ENCODE results near the gene DNMT3L. TPM values are rescaled to one million over a fixed set of nuclear protein-coding genes. Genes with fewer than 3 reads are reported as not detected.
"Not testable (repeated sequence)": the region's sequence is repeated elsewhere in the genome, so short reads cannot be mapped to it uniquely, and the experiment has no call there.

Gene DNMT3L
- total RNA-seq, 1 donor from 2014 or later = not detected

- no peak overlapping the region for H3K27ac Mint-ChIP-seq (ENCODE audit: unreplicated experiment)
- no peaks in the 10 kb centered on the region for H3K9me3 ChIP-seq (ENCODE audit: insufficient read depth, low read depth, low read length)
- no peak overlapping the region for H3K4me3 Mint-ChIP-seq (ENCODE audit: unreplicated experiment)
- no peaks in the 10 kb centered on the region for H3K27me3 ChIP-seq (ENCODE audit: insufficient read depth, low read length)
- TF ChIP-seq, protein P1, sequence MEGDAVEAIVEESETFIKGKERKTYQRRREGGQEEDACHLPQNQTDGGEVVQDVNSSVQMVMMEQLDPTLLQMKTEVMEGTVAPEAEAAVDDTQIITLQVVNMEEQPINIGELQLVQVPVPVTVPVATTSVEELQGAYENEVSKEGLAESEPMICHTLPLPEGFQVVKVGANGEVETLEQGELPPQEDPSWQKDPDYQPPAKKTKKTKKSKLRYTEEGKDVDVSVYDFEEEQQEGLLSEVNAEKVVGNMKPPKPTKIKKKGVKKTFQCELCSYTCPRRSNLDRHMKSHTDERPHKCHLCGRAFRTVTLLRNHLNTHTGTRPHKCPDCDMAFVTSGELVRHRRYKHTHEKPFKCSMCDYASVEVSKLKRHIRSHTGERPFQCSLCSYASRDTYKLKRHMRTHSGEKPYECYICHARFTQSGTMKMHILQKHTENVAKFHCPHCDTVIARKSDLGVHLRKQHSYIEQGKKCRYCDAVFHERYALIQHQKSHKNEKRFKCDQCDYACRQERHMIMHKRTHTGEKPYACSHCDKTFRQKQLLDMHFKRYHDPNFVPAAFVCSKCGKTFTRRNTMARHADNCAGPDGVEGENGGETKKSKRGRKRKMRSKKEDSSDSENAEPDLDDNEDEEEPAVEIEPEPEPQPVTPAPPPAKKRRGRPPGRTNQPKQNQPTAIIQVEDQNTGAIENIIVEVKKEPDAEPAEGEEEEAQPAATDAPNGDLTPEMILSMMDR (IDR thresholded peaks at IDR 0.05; ENCODE audit: insufficient read depth, low read depth, low read length) = no peak
- TF ChIP-seq EZH2 (IDR thresholded peaks at IDR 0.05; ENCODE audit: insufficient read depth, low read length) = no peak
- no peak for DNase-seq (ENCODE audit: low read depth)
- H3K4me1 Mint-ChIP-seq (ENCODE audit: low read depth, unreplicated experiment) = peaks cover 19% of the 10 kb centered on the region
- H3K4me2 ChIP-seq (ENCODE audit: low read length) = no peak overlapping the region
- no peak overlapping the region for H3K9ac ChIP-seq (ENCODE audit: low read length)
- H3K4me3 ChIP-seq (ENCODE audit: insufficient read depth, low read depth, low read length) = no peak overlapping the region
- no peaks in the 10 kb centered on the region for H3K9me3 Mint-ChIP-seq (ENCODE audit: unreplicated experiment)
- H3K27me3 Mint-ChIP-seq (ENCODE audit: low read depth, unreplicated experiment) = no peaks in the 10 kb centered on the region
- H3K36me3 ChIP-seq (ENCODE audit: insufficient read depth, low read length) = no peaks in the 10 kb centered on the region
- H2AFZ ChIP-seq (ENCODE audit: low read depth, low read length) = no peak overlapping the region
- H3K79me2 ChIP-seq (ENCODE audit: insufficient read depth, low read length) = peaks cover 44% of the 10 kb centered on the region
- peaks cover 13% of the 10 kb centered on the region for H3K4me1 ChIP-seq (ENCODE audit: insufficient read depth, low read length)
- no peak overlapping the region for H3K27ac ChIP-seq (ENCODE audit: low read depth, low read length)
- FAIRE-seq = no peak
- H4K20me1 ChIP-seq (ENCODE audit: insufficient read depth, low read length) = peaks cover 68% of the 10 kb centered on the region
- H3K36me3 Mint-ChIP-seq (ENCODE audit: low read depth, unreplicated experiment) = peaks cover 3% of the 10 kb centered on the region
These were observed 42.4 kb upstream of the DNMT3L start for GRCh38 chr21:44304011-44304616.

DNA sequence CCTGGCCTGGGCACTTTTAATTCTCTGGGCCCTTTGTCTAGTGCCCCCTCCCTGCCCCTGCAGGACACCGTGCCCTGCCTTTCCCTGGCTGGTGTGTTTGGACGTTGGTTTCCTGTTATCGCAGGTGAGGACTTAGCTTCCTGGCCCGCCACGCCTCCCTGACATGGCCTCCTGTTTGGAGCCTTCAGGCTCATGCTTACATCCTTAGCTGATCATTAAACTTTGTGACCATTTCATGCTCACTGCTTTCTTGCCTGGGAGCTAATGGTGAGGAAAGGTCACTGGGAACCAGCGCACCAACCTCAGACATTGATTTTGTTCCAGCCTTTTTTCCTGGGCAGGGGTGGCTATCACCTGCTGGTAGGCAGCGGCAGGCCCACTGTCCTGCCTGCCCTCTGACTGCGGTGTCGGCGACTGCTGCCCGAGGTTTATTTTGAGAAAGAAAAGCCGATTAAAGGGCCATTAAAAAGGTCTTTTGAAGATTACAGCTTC is 41.8 kb upstream of the DNMT3L start:
- no peaks in the 10 kb centered on the region for H3K36me3 ChIP-seq (ENCODE audit: insufficient read depth, low read length)
- FAIRE-seq = no peak
- H3K36me3 Mint-ChIP-seq (ENCODE audit: low read depth, unreplicated experiment) = peaks cover 3% of the 10 kb centered on the region
- no peak overlapping the region for H3K4me2 ChIP-seq (ENCODE audit: low read length)
- no peak overlapping the region for H3K4me3 ChIP-seq (ENCODE audit: insufficient read depth, low read depth, low read length)
- peaks cover 13% of the 10 kb centered on the region for H3K4me1 ChIP-seq (ENCODE audit: insufficient read depth, low read length)
- H4K20me1 ChIP-seq (ENCODE audit: insufficient read depth, low read length) = peaks cover 63% of the 10 kb centered on the region
- H3K9ac ChIP-seq (ENCODE audit: low read length) = no peak overlapping the region
- DNase-seq (ENCODE audit: low read depth) = no peak
- peaks cover 44% of the 10 kb centered on the region for H3K79me2 ChIP-seq (ENCODE audit: insufficient read depth, low read length)
- no peak overlapping the region for H3K4me3 Mint-ChIP-seq (ENCODE audit: unreplicated experiment)
- peaks cover 19% of the 10 kb centered on the region for H3K4me1 Mint-ChIP-seq (ENCODE audit: low read depth, unreplicated experiment)
- H2AFZ ChIP-seq (ENCODE audit: low read depth, low read length) = no peak overlapping the region
- H3K27ac ChIP-seq (ENCODE audit: low read depth, low read length) = no peak overlapping the region
- H3K27me3 ChIP-seq (ENCODE audit: insufficient read depth, low read length) = no peaks in the 10 kb centered on the region
- no peaks in the 10 kb centered on the region for H3K27me3 Mint-ChIP-seq (ENCODE audit: low read depth, unreplicated experiment)
- TF ChIP-seq, protein P1 (IDR thresholded peaks at IDR 0.05; ENCODE audit: insufficient read depth, low read depth, low read length) = no peak
- TF ChIP-seq EZH2 (IDR thresholded peaks at IDR 0.05; ENCODE audit: insufficient read depth, low read length) = no peak
- H3K27ac Mint-ChIP-seq (ENCODE audit: unreplicated experiment) = no peak overlapping the region
- H3K9me3 Mint-ChIP-seq (ENCODE audit: unreplicated experiment) = no peaks in the 10 kb centered on the region
- no peaks in the 10 kb centered on the region for H3K9me3 ChIP-seq (ENCODE audit: insufficient read depth, low read depth, low read length)

GRCh38 chr21:44302573-44303401 is 41.1 kb upstream of the DNMT3L start:
- Mint-ChIP-seq H3K4me3 (ENCODE audit: unreplicated experiment) (peak overlapping the region; percentile 66), H3K4me1 (ENCODE audit: low read depth, unreplicated experiment) (peaks cover 15% of the 10 kb centered on the region), H3K27ac (ENCODE audit: unreplicated experiment) (peak overlapping the region; percentile 50)
- H3K27me3 Mint-ChIP-seq (ENCODE audit: low read depth, unreplicated experiment); H3K27ac ChIP-seq (ENCODE audit: low read depth, low read length); H3K9me3 Mint-ChIP-seq (ENCODE audit: unreplicated experiment); H3K9me3 ChIP-seq (ENCODE audit: insufficient read depth, low read depth, low read length); H3K4me2 ChIP-seq (ENCODE audit: low read length); H3K27me3 ChIP-seq (ENCODE audit: insufficient read depth, low read length); FAIRE-seq; H3K9ac ChIP-seq (ENCODE audit: low read length); H2AFZ ChIP-seq (ENCODE audit: low read depth, low read length); H3K36me3 ChIP-seq (ENCODE audit: insufficient read depth, low read length); H3K36me3 Mint-ChIP-seq (ENCODE audit: low read depth, unreplicated experiment); H3K4me3 ChIP-seq (ENCODE audit: insufficient read depth, low read depth, low read length); DNase-seq (ENCODE audit: low read depth): not testable (repeated sequence)
- Histone ChIP-seq H3K79me2 (ENCODE audit: insufficient read depth, low read length) (peaks cover 44% of the 10 kb centered on the region), H3K4me1 (ENCODE audit: insufficient read depth, low read length) (peaks cover 13% of the 10 kb centered on the region), H4K20me1 (ENCODE audit: insufficient read depth, low read length) (peaks cover 63% of the 10 kb centered on the region)

Measured in astrocyte (in vitro differentiated cells and primary cell).